Heart left ventricle (tissue), 13 donors: ENCODE results near the gene TRIM24.

ENCODE experiments used
- POLR2A ChIP-seq, 2 donors: fragments of 450-650 bp; IDR thresholded peaks; one replicate each; pipeline ENCODE4 v1.6.1; 2017; ENCODE audit warnings: antibody characterized with exemption in 2 of 2, mild to moderate bottlenecking in 2 of 2, moderate library complexity in 2 of 2
- TF ChIP-seq, protein P1 (sequence below), 12 donors: fragments of 200-600 bp; sonication (generic) in 4 of 12; IDR thresholded peaks; one replicate each; pipeline versions ENCODE4 v1.5.0 to v1.8.0; 2018 to 2022; ENCODE audit warnings: antibody characterized with exemption in 12 of 12, mild to moderate bottlenecking in 5 of 12
- donor health status: ischemic (EF 13 %, LVEDD 7.1; RV severe dilation, severe dysfunction).
- donor health status: DM: no; HTN: yes; CAD: no.
- donor health status: DM: no; HTN: no; CAD: no.
- donor health status: ischemic (EF 25% LVEDD 6.9; RV normal size, moderate dysfunction).
- donor health status: ischemic (EF 25% LVEDD 5.7; RV mildly dilated, moderate dysfunction).
- donor health status: ischemic (EF 35%, LVEDD 5.7; RV mildly dilated, moderate dysfunction).
- donor health status: nonischemic (EF 11% LVEDD 7.7; RV severe dilation, severe dysfunction).
- donor health status: DM: yes; HTN: yes; CAD: no.
- donor health status: PGD.
- donor health status: ischemic (EF 29% LVEDD 5.4; RV normal size, mild dysfunction).
- donor health status: nonischemic (EF 23%, LVEDD 6.1; RV moderate dilation, normal function).

GRCh38 chr7:138442822-138443221 is 17.2 kb upstream of the TRIM24 start:
- TF ChIP-seq, protein P1, sequence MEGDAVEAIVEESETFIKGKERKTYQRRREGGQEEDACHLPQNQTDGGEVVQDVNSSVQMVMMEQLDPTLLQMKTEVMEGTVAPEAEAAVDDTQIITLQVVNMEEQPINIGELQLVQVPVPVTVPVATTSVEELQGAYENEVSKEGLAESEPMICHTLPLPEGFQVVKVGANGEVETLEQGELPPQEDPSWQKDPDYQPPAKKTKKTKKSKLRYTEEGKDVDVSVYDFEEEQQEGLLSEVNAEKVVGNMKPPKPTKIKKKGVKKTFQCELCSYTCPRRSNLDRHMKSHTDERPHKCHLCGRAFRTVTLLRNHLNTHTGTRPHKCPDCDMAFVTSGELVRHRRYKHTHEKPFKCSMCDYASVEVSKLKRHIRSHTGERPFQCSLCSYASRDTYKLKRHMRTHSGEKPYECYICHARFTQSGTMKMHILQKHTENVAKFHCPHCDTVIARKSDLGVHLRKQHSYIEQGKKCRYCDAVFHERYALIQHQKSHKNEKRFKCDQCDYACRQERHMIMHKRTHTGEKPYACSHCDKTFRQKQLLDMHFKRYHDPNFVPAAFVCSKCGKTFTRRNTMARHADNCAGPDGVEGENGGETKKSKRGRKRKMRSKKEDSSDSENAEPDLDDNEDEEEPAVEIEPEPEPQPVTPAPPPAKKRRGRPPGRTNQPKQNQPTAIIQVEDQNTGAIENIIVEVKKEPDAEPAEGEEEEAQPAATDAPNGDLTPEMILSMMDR (IDR thresholded peaks at IDR 0.05) = no peak
- no peak for TF ChIP-seq POLR2A (IDR thresholded peaks at IDR 0.05)
